Mesodermal cell (in vitro differentiated cells): ENCODE results near the gene DDX54.
A peak's percentile ranks its signal among the peaks of the same experiment; 100 is the strongest.

ENCODE experiments used
- H3K27ac ChIP-seq: 2 replicates; pipeline ENCODE4 v1.7.0; 2013; ENCODE audit warnings: mild to moderate bottlenecking, low read depth, low read length, moderate library complexity; ENCODE audit not compliant: severe bottlenecking
- H3K36me3 ChIP-seq: 2 replicates; pipeline ENCODE4 v1.7.1; 2013; ENCODE audit warnings: mild to moderate bottlenecking, low read length, moderate library complexity; ENCODE audit not compliant: control insufficient read depth, insufficient read depth
- H3K4me1 ChIP-seq: one replicate; pipeline ENCODE4 v1.7.1; 2013; ENCODE audit warnings: mild to moderate bottlenecking, low read length; ENCODE audit not compliant: insufficient read depth, control insufficient read depth, poor library complexity, severe bottlenecking
- H3K4me3 ChIP-seq: 2 replicates; pipeline ENCODE4 v1.7.0; 2013; ENCODE audit warnings: low read length, control low read depth, mild to moderate bottlenecking; ENCODE audit not compliant: insufficient read depth, poor library complexity, severe bottlenecking; ENCODE audit errors: extremely low read depth
- H3K9me3 ChIP-seq: 2 replicates; pipeline ENCODE4 v1.7.1; 2013; ENCODE audit warnings: mild to moderate bottlenecking, low read length, moderate library complexity; ENCODE audit not compliant: control insufficient read depth
- WGBS, 2 experiments: methylation state at CpG; one replicate each; pipeline ENCODE4 v1.1.5; 2013; ENCODE audit warnings: missing lambda C conversion rate in 2 of 2; ENCODE audit not compliant: insufficient coverage in 2 of 2; 5-methylcytosine and 5-hydroxymethylcytosine counted together

The DDX54 gene

DNA sequence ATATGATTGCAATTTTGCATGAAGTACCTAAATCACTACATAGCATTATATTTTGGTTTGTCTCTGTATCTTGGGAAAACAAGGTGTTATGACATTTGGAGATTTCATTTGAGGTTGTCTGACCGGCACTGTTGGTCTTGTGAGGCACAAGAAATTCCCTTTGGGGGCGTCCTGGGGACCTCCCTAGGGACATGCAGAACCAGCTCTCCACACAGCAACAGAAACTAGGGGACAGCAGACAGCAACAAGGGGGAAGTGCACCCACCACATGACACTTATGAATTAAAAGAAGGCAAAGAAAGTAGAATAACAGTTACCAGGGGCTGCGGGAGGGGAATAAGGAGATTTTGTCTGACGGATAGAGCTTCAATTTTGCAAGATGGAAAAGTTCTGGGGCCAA lies 14.4 kb downstream of the DDX54 start:
- Histone ChIP-seq H3K4me3 (no peak overlapping the region), H3K4me1 (no peaks in the 10 kb centered on the region), H3K9me3 (no peaks in the 10 kb centered on the region), H3K36me3 (peaks cover 89% of the 10 kb centered on the region), H3K27ac (no peak overlapping the region)
- WGBS, 2 experiments, result 92 to 100% methylated on average over 3 to 4 of the region's 4 CpGs

DNA sequence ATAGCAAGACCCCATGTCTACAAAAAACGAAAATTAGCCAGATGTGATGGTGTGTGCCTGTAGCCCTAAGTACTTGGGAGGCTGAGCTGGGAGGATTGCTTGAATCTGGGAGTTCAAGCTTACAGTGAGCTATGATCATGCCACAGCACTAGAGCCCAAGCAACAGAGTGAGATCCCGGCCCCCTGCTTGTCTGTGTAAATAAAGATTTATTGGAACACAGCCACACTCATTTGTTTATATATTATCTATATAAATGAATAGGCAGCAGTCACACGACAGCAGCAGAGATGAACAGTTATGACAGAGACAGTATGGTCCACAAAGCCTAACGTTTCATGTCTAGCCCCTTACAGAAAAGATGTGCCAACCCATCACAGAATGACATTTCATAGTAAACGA lies 14.8 kb downstream of the DDX54 start:
- WGBS, 2 experiments, result 80 to 90% methylated on average over 1 to 3 of the region's 5 CpGs
- Histone ChIP-seq H3K9me3 (no peaks in the 10 kb centered on the region), H3K27ac (no peak overlapping the region), H3K4me1 (no peaks in the 10 kb centered on the region), H3K36me3 (peaks cover 93% of the 10 kb centered on the region), H3K4me3 (no peak overlapping the region)

DNA sequence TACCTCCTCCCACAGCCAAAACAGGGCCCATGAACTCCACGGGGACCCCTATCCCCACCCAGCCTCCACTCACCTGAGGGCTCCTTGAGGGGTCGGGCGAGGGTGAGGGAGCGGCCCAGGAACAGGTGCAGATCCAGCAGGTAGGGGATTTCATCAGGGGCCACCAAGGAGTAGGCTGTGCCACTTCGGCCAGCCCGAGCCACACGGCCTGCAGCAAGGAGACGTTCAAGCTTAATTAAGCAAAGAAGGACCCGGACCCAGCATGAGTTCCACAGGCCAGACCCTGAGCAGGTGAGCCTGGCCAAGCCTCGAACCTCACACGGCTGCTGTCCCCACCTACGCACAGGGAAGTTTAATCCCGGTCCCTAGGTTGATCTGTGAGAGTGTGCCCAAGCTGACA lies 15.6 kb downstream of the DDX54 start:
- H3K4me1 ChIP-seq, result no peaks in the 10 kb centered on the region
- no peak overlapping the region for H3K4me3 ChIP-seq
- no peaks in the 10 kb centered on the region for H3K9me3 ChIP-seq
- H3K27ac ChIP-seq, result no peak overlapping the region
- 93 to 98% methylated on average over 9 to 11 of the region's 13 CpGs for WGBS, 2 experiments
- H3K36me3 ChIP-seq, result peaks cover 94% of the 10 kb centered on the region

DNA sequence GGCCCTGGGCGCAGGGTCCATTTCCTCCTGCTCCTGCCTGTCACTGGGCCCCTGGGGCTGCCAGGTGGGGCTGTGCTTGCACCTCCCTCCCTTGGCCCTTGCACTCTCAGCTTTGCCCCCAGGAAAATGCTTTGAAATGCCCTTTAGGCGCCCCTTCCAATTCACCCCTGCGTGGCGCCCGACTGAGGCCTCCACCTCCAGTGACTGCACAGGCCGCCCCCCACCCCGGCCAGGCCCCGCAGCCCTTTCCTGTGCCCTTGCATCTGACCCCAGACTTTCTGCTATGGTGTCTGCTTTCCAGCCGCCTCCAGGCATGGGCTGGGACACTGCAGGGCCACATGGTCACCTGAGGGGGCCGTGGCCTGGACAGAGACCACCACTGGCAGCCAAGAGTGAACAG lies 17.4 kb downstream of the DDX54 start:
- Histone ChIP-seq H3K27ac (no peak overlapping the region), H3K4me1 (peaks cover 6% of the 10 kb centered on the region), H3K36me3 (peaks cover 92% of the 10 kb centered on the region), H3K9me3 (no peaks in the 10 kb centered on the region), H3K4me3 (no peak overlapping the region)
- WGBS, 2 experiments, result 90 to 96% methylated on average over 5 to 8 of the region's 10 CpGs

DNA sequence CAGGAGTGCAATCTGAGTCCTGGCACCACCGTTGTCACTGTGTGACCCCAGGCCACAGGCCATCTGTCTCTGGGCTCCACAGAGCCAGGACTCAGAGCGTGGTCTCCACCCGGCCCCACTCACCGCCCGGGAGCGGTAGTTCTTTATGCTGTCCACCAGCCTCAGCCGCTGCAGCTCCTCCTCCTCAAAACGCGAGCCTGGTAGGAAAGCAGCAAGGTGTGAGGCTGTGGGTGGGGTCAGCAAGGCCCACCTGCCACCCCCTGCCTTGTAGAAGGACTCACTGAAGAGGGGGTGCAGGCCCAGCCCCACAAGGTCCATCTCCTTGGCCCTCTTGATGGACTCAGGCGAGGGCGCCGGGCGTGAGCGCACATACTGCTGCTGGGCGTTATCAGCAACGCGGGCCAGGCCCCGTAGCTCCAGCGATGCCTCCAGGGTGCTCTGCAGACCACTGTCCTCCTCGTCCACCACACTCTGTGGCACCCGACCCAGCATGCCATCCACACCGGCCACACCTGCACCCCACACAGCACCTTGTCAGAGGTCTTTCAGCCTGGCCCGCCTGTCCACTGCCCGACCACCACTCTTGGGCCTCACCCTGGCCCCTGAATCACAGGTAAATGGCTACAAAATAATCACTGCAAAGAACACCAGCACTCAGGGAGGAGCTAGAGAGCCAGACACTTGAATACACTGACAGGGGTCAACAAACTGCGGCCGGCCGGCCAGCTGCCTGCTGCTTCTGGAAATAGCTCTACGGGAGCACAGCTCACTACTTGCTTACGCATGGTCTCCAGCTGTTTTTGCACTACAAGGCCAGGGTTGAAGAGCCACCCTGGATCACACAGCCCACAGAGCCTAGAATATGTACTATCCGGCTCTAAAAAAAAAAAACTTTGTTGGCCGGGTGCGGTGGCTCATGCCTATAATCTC lies 19.5 kb downstream of the DDX54 start:
- Histone ChIP-seq H3K36me3 (peaks cover 79% of the 10 kb centered on the region), H3K4me1 (peaks cover 17% of the 10 kb centered on the region)
- WGBS, 2 experiments, result 94 to 96% methylated on average over 29 to 31 of the region's 32 CpGs

DNA sequence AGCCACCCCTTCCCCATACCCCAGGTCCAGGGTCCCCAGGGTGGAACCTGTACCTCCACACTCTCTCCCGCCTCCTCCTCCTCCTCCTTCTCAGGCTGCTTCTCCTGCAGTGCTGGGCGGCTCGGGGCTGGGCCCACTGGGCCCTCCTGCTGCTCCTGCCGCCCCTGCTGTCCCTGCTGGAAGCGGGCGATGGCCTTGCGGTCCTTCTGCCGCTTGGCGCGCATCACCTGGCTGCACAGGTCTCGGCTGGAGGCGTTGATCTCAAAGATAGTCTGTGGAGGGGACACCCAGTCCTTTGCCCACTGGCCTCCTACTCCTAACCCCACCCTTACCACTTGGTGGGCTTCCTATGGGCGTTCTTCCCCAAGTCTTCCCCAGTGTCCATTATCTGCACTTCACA lies 21.3 kb downstream of the DDX54 start:
- H3K9me3 ChIP-seq, result no peaks in the 10 kb centered on the region
- H3K4me3 ChIP-seq, result no peak overlapping the region
- no peak overlapping the region for H3K27ac ChIP-seq
- 95% methylated on average over 10 to 13 of the region's 13 CpGs for WGBS, 2 experiments
- peaks cover 17% of the 10 kb centered on the region for H3K4me1 ChIP-seq
- peaks cover 79% of the 10 kb centered on the region for H3K36me3 ChIP-seq

More for the DNA sequence above, 19.5 kb downstream of the DDX54 start:
- H3K4me3 ChIP-seq, result no peak overlapping the region
- no peak overlapping the region for H3K27ac ChIP-seq
- H3K9me3 ChIP-seq, result no peaks in the 10 kb centered on the region

DNA sequence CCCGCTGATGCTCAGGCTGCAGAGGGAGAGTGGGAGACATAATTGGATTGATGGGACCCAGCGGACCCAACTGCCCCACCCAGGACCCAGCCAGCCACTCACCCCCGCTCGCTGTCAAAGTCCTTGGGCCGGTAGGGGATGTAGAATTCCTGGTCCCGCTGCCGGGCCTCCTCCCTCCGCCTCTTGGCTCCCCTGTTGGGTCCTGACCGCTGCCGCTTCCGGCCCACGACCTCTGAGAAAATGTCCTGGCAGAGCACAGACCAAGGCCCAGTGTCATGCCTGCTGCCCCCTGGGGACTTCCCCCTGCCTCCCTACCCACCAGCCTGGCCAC lies 22.3 kb downstream of the DDX54 start:
- peaks cover 80% of the 10 kb centered on the region for H3K36me3 ChIP-seq

DNA sequence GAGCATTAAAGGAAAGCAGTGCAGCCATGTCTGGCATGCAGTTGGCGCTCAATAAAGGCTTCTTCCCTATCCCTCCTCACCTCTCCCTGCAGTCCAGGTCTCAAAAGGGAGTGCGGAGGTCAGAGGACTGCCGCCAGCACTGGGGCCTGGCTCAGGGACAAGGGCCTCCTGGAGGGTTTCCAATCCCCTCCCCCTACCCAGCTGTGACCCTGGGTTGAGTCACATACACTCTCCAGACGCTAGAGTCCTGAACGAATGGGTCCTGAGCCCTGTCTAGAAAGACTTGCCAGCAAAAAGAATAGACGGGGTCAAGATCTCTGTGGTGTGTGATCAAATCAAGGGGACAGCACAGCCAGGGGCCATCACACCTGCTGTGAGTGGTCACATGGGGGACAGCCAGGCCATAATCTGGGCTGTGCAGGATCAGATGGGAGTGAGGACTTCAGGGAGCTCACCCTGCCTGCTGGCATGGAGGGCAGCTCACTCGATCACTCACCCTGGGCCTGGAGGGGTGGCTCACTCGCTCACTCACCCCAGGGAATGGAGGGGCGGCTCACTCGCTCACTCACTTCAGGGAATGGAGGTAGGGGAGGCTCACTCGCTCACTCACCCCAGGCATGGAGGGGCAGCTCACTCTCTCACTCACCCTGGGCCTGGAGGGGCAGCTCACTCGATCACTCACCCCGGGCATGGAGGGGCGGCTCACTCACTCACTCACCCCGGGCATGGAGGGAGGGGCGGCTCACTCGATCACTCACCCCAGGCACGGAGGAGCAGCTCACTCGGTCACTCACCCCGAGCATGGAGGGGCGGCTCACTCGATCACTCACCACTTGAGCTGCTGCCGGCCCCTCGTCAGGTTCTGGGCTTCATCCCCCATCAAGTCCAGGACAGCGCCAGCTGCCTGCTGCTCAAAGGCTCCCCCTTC lies 22.9 kb downstream of the DDX54 start:
- Histone ChIP-seq H3K27ac (peak overlapping the region; percentile 41), H3K4me1 (peaks cover 17% of the 10 kb centered on the region), H3K4me3 (no peak overlapping the region), H3K36me3 (peaks cover 80% of the 10 kb centered on the region), H3K9me3 (no peaks in the 10 kb centered on the region)
- WGBS, 2 experiments, result 73 to 77% methylated on average over 15 to 22 of the region's 25 CpGs

More for the DNA sequence above, 22.3 kb downstream of the DDX54 start:
- Histone ChIP-seq H3K27ac (no peak overlapping the region), H3K4me3 (no peak overlapping the region), H3K4me1 (peaks cover 17% of the 10 kb centered on the region), H3K9me3 (no peaks in the 10 kb centered on the region)
- WGBS, 2 experiments, result 91% methylated on average over 10 of the region's 12 CpGs; no CpG with 5 or more reads in 1 of the 2 experiments

DNA sequence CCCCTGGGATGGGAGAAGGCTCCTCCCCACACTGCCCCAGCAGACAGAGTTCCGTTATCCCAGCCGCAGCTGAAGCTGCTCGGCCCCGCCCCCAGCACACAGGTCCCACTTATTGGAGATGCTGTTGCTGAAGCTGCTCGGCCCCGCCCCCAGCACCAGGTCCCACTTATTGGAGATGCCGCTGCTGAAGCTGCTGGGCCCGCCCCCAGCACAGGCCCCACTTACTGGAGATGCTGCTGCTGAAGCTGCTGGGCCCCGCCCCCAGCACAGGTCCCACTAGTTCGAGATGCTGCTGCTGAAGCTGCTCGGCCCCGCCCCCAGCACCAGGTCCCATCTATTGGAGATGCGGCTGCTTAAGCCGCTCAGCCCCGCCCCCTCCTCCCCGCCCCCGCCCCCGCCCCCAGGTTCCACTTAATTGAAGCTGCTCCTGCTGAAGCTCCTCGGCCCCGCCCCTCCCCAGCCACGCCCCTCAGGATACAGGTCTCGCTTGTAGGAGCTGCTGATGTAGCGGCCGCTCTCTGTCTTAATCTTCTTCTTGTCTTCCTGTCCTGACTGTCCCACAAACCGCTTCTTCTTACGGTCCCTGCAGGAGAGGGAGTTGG lies 23.8 kb downstream of the DDX54 start:
- H3K4me1 ChIP-seq, result peaks cover 17% of the 10 kb centered on the region
- 29 to 34% methylated on average over 13 to 20 of the region's 26 CpGs for WGBS, 2 experiments
- H3K36me3 ChIP-seq, result peaks cover 71% of the 10 kb centered on the region
- H3K9me3 ChIP-seq, result no peaks in the 10 kb centered on the region
- H3K27ac ChIP-seq, result peak overlapping the region; percentile 41
- no peak overlapping the region for H3K4me3 ChIP-seq

DNA sequence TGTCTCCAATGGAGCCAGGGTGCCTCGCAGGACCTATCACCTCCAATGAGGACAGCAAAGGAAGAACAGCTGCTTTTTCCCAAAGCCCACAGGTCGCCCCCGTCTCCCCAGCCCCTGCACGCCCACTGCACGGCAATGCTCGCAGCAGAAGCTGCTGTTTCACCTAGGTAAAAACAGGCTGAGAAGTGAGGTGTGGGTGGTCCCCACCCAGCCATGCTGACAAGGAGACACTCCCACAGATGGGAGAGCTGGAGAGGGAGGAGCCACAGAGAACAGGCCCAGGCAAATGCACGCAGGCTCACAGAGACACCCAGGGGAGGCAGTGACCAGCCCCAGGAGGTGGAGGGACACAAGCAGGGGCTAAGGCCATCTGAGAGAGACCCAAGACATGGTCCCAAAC lies 25.3 kb downstream of the DDX54 start:
- Histone ChIP-seq H3K27ac (no peak overlapping the region), H3K36me3 (peaks cover 56% of the 10 kb centered on the region), H3K4me1 (peaks cover 17% of the 10 kb centered on the region), H3K9me3 (no peaks in the 10 kb centered on the region), H3K4me3 (no peak overlapping the region)
- 93 to 96% methylated on average over 5 to 7 of the region's 7 CpGs for WGBS, 2 experiments
